ENCODE measurements around the gene LARP6. TPM values are rescaled to one million over a fixed set of nuclear protein-coding genes. Genes with fewer than 3 reads are reported as not detected.
A peak's percentile ranks its signal among the peaks of the same experiment; 100 is the strongest.

LARP6 gene
- total RNA-seq, 4 donors from 2014 or later = 10.0 to 20.6 (median 13.9) TPM

GRCh38 chr15:70829371-70830166 is 24.4 kb downstream of the LARP6 start:
- Histone ChIP-seq H3K4me1 (peaks cover 19 to 40% of the 10 kb centered on the region in 2 donors), H3K4me3 (no peak overlapping the region)
- intact Hi-C loops (cut with DNase I; ENCODE audit: low total_unique reads) = loop anchor here (5.0 kb wide), 2 partner anchors 63 to 613 kb away; partner anchors contain the start of genes LRRC49 and THAP10

GRCh38 chr15:70827721-70828120 is 26.2 kb downstream of the LARP6 start:
- DNase-seq (no peak), ATAC-seq (no peak)
- Histone ChIP-seq H3K27me3 (no peaks in the 10 kb centered on the region), H3K4me1 (peaks cover 7 to 28% of the 10 kb centered on the region in 2 donors), H3K36me3 (peaks cover 0 to 6% of the 10 kb centered on the region in 2 donors), H3K9me3 (no peaks in the 10 kb centered on the region), H3K4me3 (no peak overlapping the region), H3K27ac (no peak overlapping the region)
- in situ Hi-C loops (cut with MboI; ENCODE audit: low sequenced_read_pairs in 4 of 4) (loop anchor here in 3 of 4 donors (5.0 to 10.0 kb wide), 2 partner anchors 45 to 47 kb away; no protein-coding TSS in a partner anchor), intact Hi-C loops (cut with DNase I; ENCODE audit: low total_unique reads) (loop anchor here (5.0 kb wide), 2 partner anchors 65 to 615 kb away; partner anchors contain the start of genes LRRC49 and THAP10)
- TF ChIP-seq POLR2A (IDR thresholded peaks at IDR 0.05) (no peak), CTCF (IDR thresholded peaks at IDR 0.05 in 4 of 5, conservative IDR thresholded peaks at IDR 0.05 in 1 of 5) (no peak)

More at GRCh38 chr15:70829371-70830166, 24.4 kb downstream of the LARP6 start:
- ATAC-seq (peak; percentile 70 to 86), DNase-seq (peak; percentile 39 to 69)
- Histone ChIP-seq H3K36me3 (peaks cover 0 to 6% of the 10 kb centered on the region in 2 donors), H3K9me3 (no peaks in the 10 kb centered on the region), H3K27me3 (no peaks in the 10 kb centered on the region), H3K27ac (peak overlapping the region; percentile 43 to 74 (median 64))
- TF ChIP-seq POLR2A (IDR thresholded peaks at IDR 0.05) (no peak), CTCF (IDR thresholded peaks at IDR 0.05 in 4 of 5, conservative IDR thresholded peaks at IDR 0.05 in 1 of 5) (no peak)
- in situ Hi-C loops (cut with MboI; ENCODE audit: low sequenced_read_pairs in 4 of 4) = loop anchor here in 3 of 4 donors (5.0 to 10.0 kb wide), 2 partner anchors 43 to 45 kb away; no protein-coding TSS in a partner anchor

GRCh38 chr15:70826634-70827033 is 27.3 kb downstream of the LARP6 start:
- DNase-seq = peak; percentile 44 to 67
- intact Hi-C loops (cut with DNase I; ENCODE audit: low total_unique reads) = loop anchor here (5.0 kb wide), 2 partner anchors 66 to 616 kb away; partner anchors contain the start of genes LRRC49 and THAP10
- H3K27ac ChIP-seq = peak overlapping the region; percentile 36 to 52 (median 50)
- H3K4me1 ChIP-seq = peaks cover 7 to 28% of the 10 kb centered on the region in 2 donors
- no peaks in the 10 kb centered on the region for H3K9me3 ChIP-seq
- H3K36me3 ChIP-seq = no peaks in the 10 kb centered on the region
- H3K27me3 ChIP-seq = no peaks in the 10 kb centered on the region
- no peak overlapping the region for H3K4me3 ChIP-seq
- ATAC-seq = peak; percentile 50 to 60
- in situ Hi-C loops (cut with MboI; ENCODE audit: low sequenced_read_pairs in 4 of 4) = loop anchor here in 3 of 4 donors (5.0 to 10.0 kb wide), 2 partner anchors 46 to 48 kb away; no protein-coding TSS in a partner anchor
- TF ChIP-seq CTCF (IDR thresholded peaks at IDR 0.05 in 4 of 5, conservative IDR thresholded peaks at IDR 0.05 in 1 of 5) (no peak), POLR2A (IDR thresholded peaks at IDR 0.05) (no peak)

GRCh38 chr15:70825841-70826240 is 28.1 kb downstream of the LARP6 start:
- ATAC-seq (no peak), DNase-seq (no peak)
- Histone ChIP-seq H3K4me1 (peaks cover 7 to 28% of the 10 kb centered on the region in 2 donors), H3K36me3 (no peaks in the 10 kb centered on the region), H3K4me3 (no peak overlapping the region), H3K9me3 (no peaks in the 10 kb centered on the region), H3K27me3 (no peaks in the 10 kb centered on the region), H3K27ac (peak overlapping the region; percentile 31 to 52 (median 43))
- TF ChIP-seq CTCF (IDR thresholded peaks at IDR 0.05 in 4 of 5, conservative IDR thresholded peaks at IDR 0.05 in 1 of 5) (no peak), POLR2A (IDR thresholded peaks at IDR 0.05) (no peak)
- intact Hi-C loops (cut with DNase I; ENCODE audit: low total_unique reads) = loop anchor here (1.0 to 5.0 kb wide), 4 partner anchors 28 to 616 kb away; partner anchors contain the start of genes LARP6, LRRC49 and THAP10
- in situ Hi-C loops (cut with MboI; ENCODE audit: low sequenced_read_pairs in 4 of 4) = loop anchor here in 3 of 4 donors (5.0 to 10.0 kb wide), 2 partner anchors 46 to 49 kb away; no protein-coding TSS in a partner anchor

Data from gastrocnemius medialis (tissue), 4 donors.